ENCODE data around the gene PARP16. TPM values are rescaled to one million over a fixed set of nuclear protein-coding genes. Genes with fewer than 3 reads are reported as not detected.
A peak's percentile ranks its signal among the peaks of the same experiment; 100 is the strongest.
"Not testable (repeated sequence)": the region's sequence is repeated elsewhere in the genome, so short reads cannot be mapped to it uniquely, and the experiment has no call there.

Gene PARP16
- total RNA-seq, 1 donor from 2014 or later, result 15.5 TPM

DNA sequence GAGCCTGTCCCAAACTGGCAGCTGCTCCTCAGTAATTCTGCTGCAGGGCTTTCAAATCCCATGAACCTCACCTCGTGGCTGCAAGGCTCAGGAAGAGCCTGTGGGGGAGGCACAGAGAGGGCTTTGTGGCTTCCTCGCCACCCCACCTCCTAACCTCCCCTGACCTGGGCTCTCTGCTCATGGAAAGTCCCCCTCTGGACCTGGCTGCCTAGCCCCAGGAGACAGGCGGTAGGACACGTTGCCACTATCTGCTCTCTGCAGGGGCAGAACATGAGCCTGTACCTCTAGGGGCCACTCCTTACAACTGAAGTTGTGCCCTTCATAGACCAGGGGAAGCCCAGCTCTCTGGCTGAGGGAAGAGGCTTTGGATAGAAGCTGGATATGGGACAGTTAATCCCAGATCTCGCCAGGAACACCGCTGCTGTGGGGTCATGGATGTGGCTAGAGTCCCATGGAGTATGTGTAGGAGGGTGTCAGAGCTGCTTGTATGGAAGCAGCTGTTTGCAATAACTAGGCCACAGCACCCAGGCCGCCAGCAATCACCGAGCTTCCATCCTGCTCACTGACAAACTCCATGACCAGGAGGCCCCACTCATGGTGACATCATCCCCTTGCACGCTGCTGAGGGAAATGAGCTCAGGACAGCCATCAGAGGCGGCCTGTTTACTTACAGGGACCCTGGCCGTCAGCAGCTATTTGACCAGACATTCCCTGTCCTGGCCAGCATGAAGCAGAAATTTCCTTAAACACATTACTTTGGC, 41.4 kb downstream of the PARP16 start:
- H3K4me3 Mint-ChIP-seq, result no peak overlapping the region
- H3K36me3 Mint-ChIP-seq (ENCODE audit: low read depth), result peaks cover 9% of the 10 kb centered on the region
- no peak for DNase-seq (ENCODE audit: low read depth, low spot score)
- TF ChIP-seq, protein P1, sequence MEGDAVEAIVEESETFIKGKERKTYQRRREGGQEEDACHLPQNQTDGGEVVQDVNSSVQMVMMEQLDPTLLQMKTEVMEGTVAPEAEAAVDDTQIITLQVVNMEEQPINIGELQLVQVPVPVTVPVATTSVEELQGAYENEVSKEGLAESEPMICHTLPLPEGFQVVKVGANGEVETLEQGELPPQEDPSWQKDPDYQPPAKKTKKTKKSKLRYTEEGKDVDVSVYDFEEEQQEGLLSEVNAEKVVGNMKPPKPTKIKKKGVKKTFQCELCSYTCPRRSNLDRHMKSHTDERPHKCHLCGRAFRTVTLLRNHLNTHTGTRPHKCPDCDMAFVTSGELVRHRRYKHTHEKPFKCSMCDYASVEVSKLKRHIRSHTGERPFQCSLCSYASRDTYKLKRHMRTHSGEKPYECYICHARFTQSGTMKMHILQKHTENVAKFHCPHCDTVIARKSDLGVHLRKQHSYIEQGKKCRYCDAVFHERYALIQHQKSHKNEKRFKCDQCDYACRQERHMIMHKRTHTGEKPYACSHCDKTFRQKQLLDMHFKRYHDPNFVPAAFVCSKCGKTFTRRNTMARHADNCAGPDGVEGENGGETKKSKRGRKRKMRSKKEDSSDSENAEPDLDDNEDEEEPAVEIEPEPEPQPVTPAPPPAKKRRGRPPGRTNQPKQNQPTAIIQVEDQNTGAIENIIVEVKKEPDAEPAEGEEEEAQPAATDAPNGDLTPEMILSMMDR (conservative IDR thresholded peaks at IDR 0.05), result no peak
- peaks cover 2% of the 10 kb centered on the region for H3K9me3 Mint-ChIP-seq
- H3K27me3 Mint-ChIP-seq (ENCODE audit: low read depth), result no peaks in the 10 kb centered on the region
- no peaks in the 10 kb centered on the region for H3K4me1 Mint-ChIP-seq
- no peak overlapping the region for H3K27ac Mint-ChIP-seq (ENCODE audit: unreplicated experiment)

DNA sequence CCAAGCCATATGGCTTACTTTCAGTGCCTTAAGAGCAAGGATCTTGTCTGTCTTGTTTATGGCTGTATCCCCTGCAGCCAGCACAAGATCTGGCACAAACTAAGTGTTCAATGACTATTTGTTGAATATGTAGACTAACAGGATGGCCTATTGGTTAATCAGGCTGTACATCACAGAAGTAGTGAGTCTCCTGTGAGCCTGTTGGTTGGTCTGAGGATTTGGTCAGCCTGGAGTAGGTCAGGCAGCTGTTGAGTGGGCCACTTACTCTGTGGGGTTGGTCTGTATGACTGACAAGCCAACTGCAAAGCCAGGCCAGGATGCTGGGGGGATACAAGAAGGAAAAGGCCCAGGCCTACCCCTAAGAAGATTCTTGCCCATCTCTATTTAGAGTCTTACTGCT, 42.0 kb downstream of the PARP16 start:
- Mint-ChIP-seq H3K36me3 (ENCODE audit: low read depth) (peaks cover 9% of the 10 kb centered on the region), H3K9me3 (peaks cover 2% of the 10 kb centered on the region), H3K27me3 (ENCODE audit: low read depth) (no peaks in the 10 kb centered on the region), H3K4me3 (no peak overlapping the region), H3K27ac (ENCODE audit: unreplicated experiment) (no peak overlapping the region), H3K4me1 (no peaks in the 10 kb centered on the region)
- no peak for DNase-seq (ENCODE audit: low read depth, low spot score)
- TF ChIP-seq, protein P1 (conservative IDR thresholded peaks at IDR 0.05), result no peak

GRCh38 chr15:65236443-65236842, 50.2 kb downstream of the PARP16 start:
- DNase-seq (ENCODE audit: low read depth, low spot score); H3K9me3 Mint-ChIP-seq: not testable (repeated sequence)

GRCh38 chr15:65233696-65234095, 53.0 kb downstream of the PARP16 start:
- Mint-ChIP-seq H3K4me1 (no peaks in the 10 kb centered on the region), H3K27ac (ENCODE audit: unreplicated experiment) (no peak overlapping the region), H3K4me3 (no peak overlapping the region), H3K36me3 (ENCODE audit: low read depth) (no peaks in the 10 kb centered on the region), H3K9me3 (no peaks in the 10 kb centered on the region), H3K27me3 (ENCODE audit: low read depth) (no peaks in the 10 kb centered on the region)
- TF ChIP-seq, protein P1 (conservative IDR thresholded peaks at IDR 0.05), result no peak
- no peak for DNase-seq (ENCODE audit: low read depth, low spot score)

More at GRCh38 chr15:65236443-65236842, 50.2 kb downstream of the PARP16 start:
- not testable (repeated sequence) for H3K27me3 Mint-ChIP-seq (ENCODE audit: low read depth); H3K4me3 Mint-ChIP-seq; H3K4me1 Mint-ChIP-seq; H3K36me3 Mint-ChIP-seq (ENCODE audit: low read depth)
- peak overlapping the region; percentile 44 for H3K27ac Mint-ChIP-seq (ENCODE audit: unreplicated experiment)

DNA sequence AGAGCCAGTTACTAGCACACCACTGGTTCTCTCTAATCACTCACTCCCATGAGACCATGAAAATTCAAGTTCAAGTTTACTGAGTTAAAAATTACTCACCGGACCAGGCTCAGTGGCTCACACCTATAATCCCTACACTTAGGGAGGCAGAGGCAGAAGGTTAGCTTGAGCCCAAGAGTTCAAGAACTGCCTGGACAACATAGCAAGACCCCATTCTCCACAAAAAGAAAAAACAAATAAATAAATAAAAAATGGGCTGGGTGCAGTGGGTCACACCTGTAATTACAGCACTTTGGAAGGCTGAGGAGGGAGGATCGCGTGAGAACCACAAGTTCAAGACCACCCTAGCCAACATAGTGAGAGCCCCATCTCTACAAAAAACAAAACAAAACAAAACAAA, 54.2 kb downstream of the PARP16 start:
- Mint-ChIP-seq H3K4me1 (no peaks in the 10 kb centered on the region), H3K27ac (ENCODE audit: unreplicated experiment) (no peak overlapping the region), H3K4me3 (no peak overlapping the region), H3K9me3 (no peaks in the 10 kb centered on the region), H3K27me3 (ENCODE audit: low read depth) (no peaks in the 10 kb centered on the region), H3K36me3 (ENCODE audit: low read depth) (no peaks in the 10 kb centered on the region)
- TF ChIP-seq, protein P1 (conservative IDR thresholded peaks at IDR 0.05), result no peak
- no peak for DNase-seq (ENCODE audit: low read depth, low spot score)

DNA sequence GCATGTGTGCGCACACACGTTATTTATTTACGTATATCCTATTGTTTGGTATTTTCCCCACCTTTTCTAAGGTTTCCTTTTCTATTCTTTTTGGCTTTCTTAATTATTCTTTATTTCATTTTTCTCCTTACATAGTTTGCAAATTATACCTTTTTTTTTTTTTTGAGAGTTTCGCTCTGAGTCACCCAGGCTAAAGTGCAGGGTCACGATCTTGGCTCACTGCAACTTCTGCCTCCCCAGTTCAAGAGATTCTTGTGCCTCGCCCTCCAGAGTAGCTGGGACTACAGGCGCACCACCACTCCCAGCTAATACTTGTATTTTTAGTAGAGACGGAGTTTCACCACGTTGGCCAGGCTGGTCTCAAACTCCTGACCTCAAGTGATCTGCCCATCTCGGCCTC, 55.4 kb downstream of the PARP16 start:
- H3K27ac Mint-ChIP-seq (ENCODE audit: unreplicated experiment), result no peak overlapping the region
- TF ChIP-seq, protein P1 (conservative IDR thresholded peaks at IDR 0.05), result no peak
- H3K4me3 Mint-ChIP-seq, result no peak overlapping the region
- no peaks in the 10 kb centered on the region for H3K4me1 Mint-ChIP-seq
- H3K27me3 Mint-ChIP-seq (ENCODE audit: low read depth), result no peaks in the 10 kb centered on the region
- DNase-seq (ENCODE audit: low read depth, low spot score), result no peak
- no peaks in the 10 kb centered on the region for H3K36me3 Mint-ChIP-seq (ENCODE audit: low read depth)
- no peaks in the 10 kb centered on the region for H3K9me3 Mint-ChIP-seq

DNA sequence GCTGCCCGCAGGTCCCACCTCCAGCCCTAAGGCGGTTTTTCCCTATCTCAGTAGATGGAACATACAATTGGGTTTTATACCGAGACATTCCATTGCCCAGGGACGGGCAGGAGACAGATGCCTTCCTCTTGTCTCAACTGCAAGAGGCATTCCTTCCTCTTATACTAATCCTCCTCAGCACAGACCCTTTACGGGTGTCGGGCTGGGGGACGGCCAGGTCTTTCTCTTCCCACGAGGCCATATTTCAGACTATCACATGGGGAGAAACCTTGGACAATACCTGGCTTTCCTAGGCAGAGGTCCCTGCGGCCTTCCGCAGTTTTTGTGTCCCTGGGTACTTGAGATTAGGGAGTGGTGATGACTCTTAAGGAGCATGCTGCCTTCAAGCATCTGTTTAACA, 59.8 kb downstream of the PARP16 start:
- H3K27me3 Mint-ChIP-seq (ENCODE audit: low read depth); H3K36me3 Mint-ChIP-seq (ENCODE audit: low read depth); H3K9me3 Mint-ChIP-seq; H3K4me1 Mint-ChIP-seq; DNase-seq (ENCODE audit: low read depth, low spot score); H3K4me3 Mint-ChIP-seq; H3K27ac Mint-ChIP-seq (ENCODE audit: unreplicated experiment): not testable (repeated sequence)
